ENCODE data around the gene VCP. TPM values are rescaled to one million over a fixed set of nuclear protein-coding genes. Genes with fewer than 3 reads are reported as not detected.

Gene VCP
- total RNA-seq, 2 experiments from 2014 or later: 215 to 224 TPM

GRCh38 chr9:35042891-35043545 is 29.4 kb downstream of the VCP start:
- H3K36me3 Mint-ChIP-seq (ENCODE audit: low read depth): peaks cover 6% of the 10 kb centered on the region
- no peaks in the 10 kb centered on the region for H3K9me3 Mint-ChIP-seq
- H3K27ac Mint-ChIP-seq: no peak overlapping the region
- TF ChIP-seq CTCF (IDR thresholded peaks at IDR 0.05): no peak
- H3K4me1 Mint-ChIP-seq (ENCODE audit: low read depth): no peaks in the 10 kb centered on the region
- CTCF ChIA-PET: interaction anchor here (1.9 to 3.3 kb wide), 2 partner anchors 9 to 16 kb away, joined by 5 to 21 read pairs; no protein-coding TSS in a partner anchor
- no peak for DNase-seq
- no peak for ATAC-seq
- no peaks in the 10 kb centered on the region for H3K27me3 Mint-ChIP-seq
- intact Hi-C loops (cut with micrococcal nuclease): no loop called here
- H3K4me3 Mint-ChIP-seq: no peak overlapping the region
- POLR2A ChIA-PET: interaction anchor here (1.0 to 2.6 kb wide), 3 partner anchors 15 to 25 kb away, joined by 3 to 9 read pairs (median 4); no protein-coding TSS in a partner anchor

GRCh38 chr9:35042081-35042604 is 30.3 kb downstream of the VCP start:
- no peaks in the 10 kb centered on the region for H3K9me3 Mint-ChIP-seq
- no peaks in the 10 kb centered on the region for H3K27me3 Mint-ChIP-seq
- ChIA-PET CTCF (interaction anchor here (1.0 to 3.3 kb wide), 3 partner anchors 9 to 143 kb away, joined by 3 to 21 read pairs (median 7); no protein-coding TSS in a partner anchor), POLR2A (interaction anchor here (1.0 to 2.6 kb wide), 3 partner anchors 21 to 37 kb away, joined by 4 to 9 read pairs (median 5); partner anchors contain the start of gene FANCG)
- no peak for TF ChIP-seq CTCF (IDR thresholded peaks at IDR 0.05)
- peaks cover 8% of the 10 kb centered on the region for H3K36me3 Mint-ChIP-seq (ENCODE audit: low read depth)
- DNase-seq: no peak
- intact Hi-C loops (cut with micrococcal nuclease): no loop called here
- no peak overlapping the region for H3K4me3 Mint-ChIP-seq
- ATAC-seq: no peak
- H3K27ac Mint-ChIP-seq: no peak overlapping the region
- no peaks in the 10 kb centered on the region for H3K4me1 Mint-ChIP-seq (ENCODE audit: low read depth)

GRCh38 chr9:35035851-35036701 is 36.3 kb downstream of the VCP start:
- Mint-ChIP-seq H3K27ac (peak overlapping the region; percentile 52), H3K36me3 (ENCODE audit: low read depth) (peaks cover 6% of the 10 kb centered on the region), H3K4me3 (peak overlapping the region; percentile 47), H3K9me3 (no peaks in the 10 kb centered on the region), H3K4me1 (ENCODE audit: low read depth) (peaks cover 4% of the 10 kb centered on the region), H3K27me3 (no peaks in the 10 kb centered on the region)
- POLR2A ChIA-PET: interaction anchor here (0.7 to 1.7 kb wide), 3 partner anchors 11 to 136 kb away, joined by 3 to 8 read pairs (median 4); no protein-coding TSS in a partner anchor
- DNase-seq (peak; percentile 64), ATAC-seq (peak; percentile 91)
- no peak for TF ChIP-seq CTCF (IDR thresholded peaks at IDR 0.05)
- intact Hi-C loops (cut with micrococcal nuclease): no loop called here
- CTCF ChIA-PET: interaction anchor here (1.0 to 2.0 kb wide), 3 partner anchors 15 to 136 kb away, joined by 5 to 9 read pairs (median 7); no protein-coding TSS in a partner anchor

GRCh38 chr9:35033101-35033500 is 39.3 kb downstream of the VCP start:
- Mint-ChIP-seq H3K4me1 (ENCODE audit: low read depth) (peaks cover 4% of the 10 kb centered on the region), H3K4me3 (no peak overlapping the region), H3K27ac (no peak overlapping the region), H3K27me3 (no peaks in the 10 kb centered on the region), H3K36me3 (ENCODE audit: low read depth) (peaks cover 6% of the 10 kb centered on the region), H3K9me3 (no peaks in the 10 kb centered on the region)
- no peak for TF ChIP-seq CTCF (IDR thresholded peaks at IDR 0.05)
- POLR2A ChIA-PET: interaction anchor here (0.7 kb wide), 1 partner anchor 18 kb away, joined by 3 read pairs; no protein-coding TSS in a partner anchor
- CTCF ChIA-PET: interaction anchor here (0.6 to 1.9 kb wide), 5 partner anchors 9 to 206 kb away, joined by 3 to 11 read pairs (median 4); a partner anchor contains a TSS
- intact Hi-C loops (cut with micrococcal nuclease): no loop called here
- DNase-seq (no peak), ATAC-seq (no peak)

Measured in activated CD8-positive, alpha-beta T cell treated with anti-CD3 and anti-CD28 coated beads for 36 hours (primary cell).